ENCODE results near the gene CLDN19. TPM values are rescaled to one million over a fixed set of nuclear protein-coding genes. Genes with fewer than 3 reads are reported as not detected.

CLDN19 gene
- not detected in 5 replicates for total RNA-seq (2022; extraction: Qiagen RNA extraction)

GRCh38 chr1:42739753-42740700 lies at the start of gene CLDN19:
Gene CLDN19 (minus strand): TSS chr1:42740236. CDS start chr1:42740063, 173 bp downstream.

GRCh38 chr1:42784946-42785693 lies 45.1 kb upstream of the CLDN19 start, which contains the start of gene TMEM269:
Gene TMEM269 (plus strand): TSS chr1:42784991. CDS start chr1:42789894, 4,903 bp downstream.

GRCh38 chr1:42766741-42767509 lies 26.9 kb upstream of the CLDN19 start, which contains the start of the genes C1orf50 and P3H1:
Gene C1orf50 (plus strand): TSS chr1:42767249. CDS start chr1:42767312, 63 bp downstream.
Gene P3H1 (minus strand): TSS chr1:42767028. CDS start chr1:42766971, 57 bp downstream.

Other genes with a start within 250 kb of the CLDN19 start
- 55.2 to 67.9 TPM (median 60.7 TPM) in 5 replicates for gene PPIH, start 81.8 kb downstream of the CLDN19 start, total RNA-seq (2022; extraction: Qiagen RNA extraction)
- gene YBX1, start 57.8 kb downstream of the CLDN19 start, total RNA-seq (2022; extraction: Qiagen RNA extraction) = 718 to 754 TPM (median 733 TPM) in 5 replicates
- 28.8 to 34.7 TPM (median 32.9 TPM) in 5 replicates for gene P3H1, start 26.8 kb upstream of the CLDN19 start, total RNA-seq (2022; extraction: Qiagen RNA extraction)
- gene C1orf50, start 27.0 kb upstream of the CLDN19 start, total RNA-seq (2022; extraction: Qiagen RNA extraction) = 2.3 to 4.5 TPM (median 3.6 TPM) in 5 replicates
- 0.06 to 0.16 TPM (median 0.08 TPM) in 5 replicates for gene TMEM269, start 44.8 kb upstream of the CLDN19 start, total RNA-seq (2022; extraction: Qiagen RNA extraction)
- 3.4 to 3.7 TPM (median 3.7 TPM) in 5 replicates for gene ERMAP, start 76.9 kb upstream of the CLDN19 start, total RNA-seq (2022; extraction: Qiagen RNA extraction)
- gene SVBP, start 77.2 kb upstream of the CLDN19 start, total RNA-seq (2022; extraction: Qiagen RNA extraction) = 13.2 to 15.1 TPM (median 14.8 TPM) in 5 replicates
- 5.1 to 7.2 TPM (median 6.7 TPM) in 5 replicates for gene ZNF691, start 106.4 kb upstream of the CLDN19 start, total RNA-seq (2022; extraction: Qiagen RNA extraction)
- 113 to 147 TPM (median 130 TPM) in 5 replicates for gene SLC2A1, start 218.6 kb upstream of the CLDN19 start, total RNA-seq (2022; extraction: Qiagen RNA extraction)

Data from A549 treated with CORT108297 at 1 μM for 4 hours (cell line).